HG02678 (cell line): ENCODE results near the gene LSAMP.
"Not testable (repeated sequence)": the region's sequence is repeated elsewhere in the genome, so short reads cannot be mapped to it uniquely, and the experiment has no call there.

Experiments
- ATAC-seq: cut with Tn5 transposase; IDR thresholded peaks from one replicate; pipeline ENCODE4 v1.9.1; 2021; ENCODE audit warnings: mild to moderate bottlenecking, moderate library complexity; ENCODE audit not compliant: unreplicated experiment

The LSAMP gene

DNA sequence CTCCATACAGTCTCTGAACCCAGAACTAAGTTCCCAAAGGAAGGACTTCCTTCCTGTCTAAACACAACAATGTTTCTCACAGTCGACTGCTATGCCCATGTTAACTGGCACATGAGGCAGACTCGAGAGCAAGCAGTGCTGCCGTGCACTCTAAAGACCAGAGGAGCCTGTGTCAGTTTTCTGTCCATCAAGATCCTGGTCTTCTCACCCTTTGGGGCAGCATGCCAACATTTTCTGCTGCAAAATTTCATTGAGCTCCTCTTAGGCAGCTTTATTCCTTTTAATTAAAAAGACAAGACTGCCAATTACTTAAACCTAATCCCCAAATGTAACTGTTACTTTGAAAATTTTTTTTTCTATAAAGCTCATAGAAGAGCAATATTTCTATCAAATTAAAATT, 616.9 kb downstream of the LSAMP start:
- ATAC-seq = no peak

GRCh38 chr3:115827495-115827894, 617.8 kb downstream of the LSAMP start:
- ATAC-seq = no peak

GRCh38 chr3:115825046-115825445, 620.2 kb downstream of the LSAMP start:
- ATAC-seq = no peak

- ATAC-seq = no peak
Observed at GRCh38 chr3:115823083-115823482, 622.2 kb downstream of the LSAMP start.

GRCh38 chr3:115822579-115822978, 622.7 kb downstream of the LSAMP start:
- no peak for ATAC-seq

GRCh38 chr3:115819785-115820384, 625.4 kb downstream of the LSAMP start:
- peak; percentile 98 for ATAC-seq

GRCh38 chr3:115814778-115815380, 630.4 kb downstream of the LSAMP start:
- ATAC-seq = no peak

GRCh38 chr3:115814006-115814405, 631.3 kb downstream of the LSAMP start:
- ATAC-seq = no peak

GRCh38 chr3:115808816-115809215, 636.5 kb downstream of the LSAMP start:
- no peak for ATAC-seq

GRCh38 chr3:115808244-115808643, 637.0 kb downstream of the LSAMP start:
- ATAC-seq = no peak

DNA sequence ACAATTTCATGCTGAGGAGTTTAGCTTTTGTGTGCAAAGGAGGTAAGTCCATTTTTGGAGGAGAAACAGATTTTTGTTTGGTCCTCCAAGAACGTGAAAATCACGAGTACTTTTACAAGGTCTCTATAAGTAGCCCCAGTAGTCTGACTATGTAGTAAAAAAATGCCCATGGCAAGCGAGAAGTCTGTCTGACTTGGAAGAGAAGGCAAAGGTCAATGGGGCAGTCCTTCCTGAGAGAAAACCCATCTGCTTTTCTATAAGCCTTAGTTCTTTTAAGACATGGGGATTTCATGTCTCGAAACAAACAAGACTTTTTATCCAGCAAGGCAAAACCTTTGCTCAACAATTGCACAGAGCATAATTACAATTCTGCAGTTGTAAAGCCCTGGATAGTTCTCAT, 638.8 kb downstream of the LSAMP start:
- no peak for ATAC-seq

- ATAC-seq = no peak
Observed at GRCh38 chr3:115805520-115805919, 639.8 kb downstream of the LSAMP start.

GRCh38 chr3:115804713-115805119, 640.6 kb downstream of the LSAMP start:
- ATAC-seq = no peak

DNA sequence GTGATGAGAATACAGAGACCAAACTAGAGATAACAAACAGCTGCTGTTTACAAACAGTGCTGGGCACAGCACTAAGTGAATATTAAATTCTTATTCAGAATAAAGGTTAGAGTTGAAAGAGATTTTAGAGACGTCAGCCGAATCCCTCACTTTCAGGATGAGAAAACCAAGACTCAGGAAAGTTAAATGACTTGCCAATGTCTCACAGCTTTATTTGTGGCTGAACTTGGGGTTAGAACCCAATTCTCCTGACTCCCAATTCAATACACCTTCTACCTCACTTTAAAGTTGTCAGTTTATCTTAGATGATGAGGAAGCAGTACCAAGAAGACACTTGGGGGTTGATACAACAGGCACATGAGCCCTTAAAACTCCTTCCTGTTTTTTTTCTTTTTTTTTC, 641.1 kb downstream of the LSAMP start:
- no peak for ATAC-seq

DNA sequence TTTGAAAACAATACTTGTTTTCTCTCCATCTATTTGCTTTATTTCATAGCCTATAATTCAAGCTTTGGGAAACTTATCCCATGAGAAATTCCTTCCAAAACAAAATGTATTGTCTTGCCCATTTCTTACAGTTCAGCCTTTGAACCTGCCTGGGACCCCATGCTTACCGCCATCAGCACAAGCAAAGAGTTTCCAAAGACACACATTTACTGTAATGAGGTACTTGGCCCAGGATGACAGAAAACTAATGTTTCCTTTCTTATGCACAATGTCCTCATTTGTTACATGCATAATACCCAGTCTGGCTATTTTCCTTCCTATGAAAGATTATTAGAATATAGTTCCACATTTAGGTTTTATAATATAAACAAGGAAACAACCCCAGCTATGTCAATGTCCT, 641.6 kb downstream of the LSAMP start:
- no peak for ATAC-seq

- no peak for ATAC-seq
Observed at GRCh38 chr3:115800489-115801075, 644.7 kb downstream of the LSAMP start.

DNA sequence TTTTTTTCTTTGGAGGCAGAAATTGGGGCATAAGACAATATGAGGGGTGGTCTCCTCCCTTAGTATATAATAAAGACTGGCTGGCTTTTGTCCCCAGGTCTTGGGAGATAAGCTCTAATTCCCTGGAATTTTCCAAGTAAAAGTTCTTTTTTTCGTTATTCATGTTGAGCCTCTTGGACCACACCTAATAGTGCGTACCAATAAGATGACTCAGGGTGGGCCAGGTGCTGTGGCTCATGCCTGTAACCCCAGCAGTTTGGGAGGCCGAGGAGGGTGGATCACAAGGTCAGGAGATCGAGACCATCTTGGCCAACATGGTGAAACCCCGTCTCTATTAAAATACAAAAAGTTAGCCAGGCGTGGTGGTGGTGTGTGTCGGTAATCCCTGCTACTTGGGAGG, 645.2 kb downstream of the LSAMP start:
- ATAC-seq = not testable (repeated sequence)

- peak; percentile 59 for ATAC-seq
Observed at GRCh38 chr3:115792206-115792955, 652.9 kb downstream of the LSAMP start.

DNA sequence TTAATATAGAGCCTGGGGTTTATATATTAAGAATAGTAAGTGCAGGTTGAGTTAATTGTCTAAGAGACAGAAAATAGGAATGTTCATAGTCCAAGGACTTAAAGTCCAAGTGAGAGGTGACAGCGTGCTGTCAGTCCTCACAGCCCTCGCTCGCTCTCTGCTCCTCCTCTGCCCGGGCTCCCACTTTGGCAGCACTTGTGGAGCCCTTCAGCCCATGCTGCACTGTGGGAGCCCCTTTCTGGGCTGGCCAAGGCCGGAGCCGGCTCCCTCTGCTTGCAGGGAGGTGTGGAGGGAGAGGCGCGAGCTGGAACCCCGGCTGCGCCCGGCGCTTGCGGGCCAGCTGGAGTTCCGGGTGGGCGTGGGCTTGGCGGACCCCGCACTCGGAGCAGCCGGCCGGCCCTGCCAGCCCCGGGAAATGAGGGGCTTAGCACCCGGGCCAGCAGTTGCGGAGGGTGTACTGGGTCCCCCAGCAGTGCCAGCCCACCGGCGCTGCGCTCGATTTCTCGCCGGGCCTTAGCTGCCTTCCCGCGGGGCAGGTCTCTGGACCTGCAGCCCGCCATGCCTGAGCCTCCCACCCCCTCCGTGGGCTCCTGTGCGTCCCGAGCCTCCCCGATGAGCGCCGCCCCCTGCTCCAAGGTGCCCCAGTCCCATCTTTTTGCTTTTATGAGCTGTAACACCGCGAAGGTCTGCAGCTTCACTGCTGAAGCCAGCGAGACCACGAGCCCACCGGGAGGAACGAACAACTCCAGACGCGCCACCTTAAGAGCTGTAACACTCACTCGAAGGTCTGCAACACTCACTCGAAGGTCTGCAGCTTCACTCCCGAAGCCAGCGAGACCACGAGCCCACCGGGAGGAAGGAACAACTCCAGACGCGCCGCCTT, 653.8 kb downstream of the LSAMP start:
- ATAC-seq = not testable (repeated sequence)

DNA sequence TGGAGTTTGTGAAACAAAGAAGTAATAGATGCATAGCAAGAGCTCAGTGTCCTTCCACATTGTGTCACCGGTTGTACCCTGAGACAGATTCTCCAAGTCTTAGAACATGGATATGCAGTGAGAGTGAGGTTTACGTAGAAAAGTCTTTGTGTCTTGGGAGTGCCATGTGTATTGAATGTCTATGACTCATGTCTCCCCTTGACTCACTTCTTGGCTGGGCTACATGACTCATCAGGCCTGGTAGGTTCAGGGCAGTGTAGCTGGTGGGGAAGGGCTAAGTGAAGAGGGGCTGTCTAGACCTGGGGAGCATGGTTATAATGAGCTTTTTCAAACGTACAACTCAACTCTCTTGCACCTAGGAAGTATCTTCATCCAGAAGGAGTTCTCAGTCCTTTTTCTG, 654.5 kb downstream of the LSAMP start:
- no peak for ATAC-seq

DNA sequence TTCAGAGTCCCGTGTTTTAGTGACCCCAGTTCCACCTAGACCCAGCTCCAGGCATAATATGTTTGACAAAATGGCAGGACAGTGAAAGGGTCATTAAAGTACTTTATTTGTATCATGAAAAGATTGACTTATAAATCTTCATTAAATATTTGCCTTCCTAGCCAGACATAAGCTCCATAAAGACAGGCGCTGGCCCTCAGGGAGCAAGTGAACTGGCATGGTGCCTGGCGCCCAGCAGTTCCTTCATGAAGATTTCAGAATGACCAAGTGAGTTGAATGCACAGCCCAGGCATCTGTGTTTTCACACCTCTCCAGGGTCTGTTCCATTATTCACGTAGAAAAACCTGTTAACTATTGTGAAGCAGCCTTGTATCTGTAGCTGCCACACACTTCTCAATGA, 655.8 kb downstream of the LSAMP start:
- ATAC-seq = no peak
